Retina (tissue), 1 donor: ENCODE results near the gene GSTA4.
"Not testable (repeated sequence)": the region's sequence is repeated elsewhere in the genome, so short reads cannot be mapped to it uniquely, and the experiment has no call there.

Experiments used
- DNase-seq: peaks from one replicate; pipeline ENCODE4 v3.0.0-alpha.2; 2016

The GSTA4 gene

GRCh38 chr6:53011979-53012378 is 16.9 kb upstream of the GSTA4 start:
- no peak for DNase-seq

- DNase-seq: no peak
These were observed 15.4 kb upstream of the GSTA4 start for GRCh38 chr6:53010504-53010903.

- DNase-seq: no peak
These were observed 14.4 kb upstream of the GSTA4 start for GRCh38 chr6:53009511-53009910.

GRCh38 chr6:53009056-53009455 is 14.0 kb upstream of the GSTA4 start:
- DNase-seq: no peak

- DNase-seq: not testable (repeated sequence)
These were observed 13.2 kb upstream of the GSTA4 start for GRCh38 chr6:53008192-53008687.

GRCh38 chr6:53005663-53006250 is 10.7 kb upstream of the GSTA4 start:
- no peak for DNase-seq

- DNase-seq: no peak
These were observed 4.4 kb upstream of the GSTA4 start for GRCh38 chr6:52999456-52999855.

GRCh38 chr6:52998603-52999002 is 3.5 kb upstream of the GSTA4 start:
- DNase-seq: no peak

- peak; percentile 81 for DNase-seq
These were observed 995 bp upstream of the GSTA4 start for GRCh38 chr6:52995913-52996645.

GRCh38 chr6:52994839-52995088 is 320 bp downstream of the GSTA4 start:
- no peak for DNase-seq

- peak; percentile 88 for DNase-seq
These were observed 849 bp downstream of the GSTA4 start for GRCh38 chr6:52994031-52994838.

- DNase-seq: no peak
These were observed 1.8 kb downstream of the GSTA4 start for GRCh38 chr6:52992980-52993920.

- no peak for DNase-seq
These were observed 4.7 kb downstream of the GSTA4 start for GRCh38 chr6:52990342-52990741.

GRCh38 chr6:52985228-52985627 is 9.9 kb downstream of the GSTA4 start:
- DNase-seq: no peak

GRCh38 chr6:52984247-52984646 is 10.8 kb downstream of the GSTA4 start:
- no peak for DNase-seq

- no peak for DNase-seq
These were observed 11.8 kb downstream of the GSTA4 start for GRCh38 chr6:52983159-52983848.

- no peak for DNase-seq
These were observed 12.4 kb downstream of the GSTA4 start for GRCh38 chr6:52982680-52983079.

- DNase-seq: no peak
These were observed 13.7 kb downstream of the GSTA4 start for GRCh38 chr6:52981222-52981900.

- DNase-seq: no peak
These were observed 18.5 kb downstream of the GSTA4 start for GRCh38 chr6:52976591-52977035.

GRCh38 chr6:52976149-52976548 is 18.9 kb downstream of the GSTA4 start:
- DNase-seq: no peak

GRCh38 chr6:52975580-52975979 is 19.5 kb downstream of the GSTA4 start:
- DNase-seq: no peak

GRCh38 chr6:52972989-52973388 is 22.1 kb downstream of the GSTA4 start:
- DNase-seq: no peak
